GM21737 (cell line): ENCODE results near the gene CMAS.

Experiments
- ATAC-seq: cut with Tn5 transposase; IDR thresholded peaks from one replicate; pipeline ENCODE4 v1.9.1; 2021; ENCODE audit warnings: mild to moderate bottlenecking, moderate library complexity; ENCODE audit not compliant: unreplicated experiment

CMAS gene

DNA sequence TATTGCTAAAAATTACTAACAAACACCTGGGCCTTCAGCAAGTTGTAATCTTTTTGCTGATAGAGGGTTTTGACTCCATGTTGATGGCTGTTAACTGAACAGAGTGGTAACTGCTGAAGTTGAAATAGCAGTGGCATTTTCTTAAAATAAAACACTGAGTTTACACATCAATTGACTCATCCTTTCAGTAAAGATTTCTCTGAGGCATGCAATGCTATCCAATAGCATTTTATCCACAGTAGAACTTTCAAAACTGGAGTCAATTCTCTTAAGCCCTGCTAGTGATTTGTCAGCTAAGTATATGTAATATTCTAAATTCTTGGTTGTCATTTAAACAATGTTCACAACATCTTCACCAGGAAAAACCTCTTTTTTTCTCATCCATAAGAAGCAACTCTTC lies 59.5 kb downstream of the CMAS start:
- ATAC-seq, result no peak

GRCh38 chr12:22110176-22110575 lies 64.2 kb downstream of the CMAS start:
- no peak for ATAC-seq
